Smooth muscle cell of the brain vasculature (primary cell): ENCODE data around the gene PRKAG2.

Source experiments
- DNase-seq: peaks from one replicate; pipeline ENCODE4 v3.0.0-alpha.2; 2012; ENCODE audit warnings: low read depth, low spot score

PRKAG2 gene

GRCh38 chr7:151769188-151769821 lies 107.6 kb downstream of the PRKAG2 start:
- DNase-seq: no peak

GRCh38 chr7:151768805-151769187 lies 108.1 kb downstream of the PRKAG2 start:
- DNase-seq: no peak

GRCh38 chr7:151767557-151767956 lies 109.4 kb downstream of the PRKAG2 start:
- no peak for DNase-seq

- no peak for DNase-seq
Measured at GRCh38 chr7:151764056-151764920, 112.6 kb downstream of the PRKAG2 start.

- no peak for DNase-seq
Measured at GRCh38 chr7:151763420-151763984, 113.4 kb downstream of the PRKAG2 start.

GRCh38 chr7:151762583-151763245 lies 114.2 kb downstream of the PRKAG2 start:
- DNase-seq: no peak

GRCh38 chr7:151761957-151762356 lies 115.0 kb downstream of the PRKAG2 start:
- no peak for DNase-seq

- DNase-seq: no peak
Measured at GRCh38 chr7:151761231-151761630, 115.7 kb downstream of the PRKAG2 start.

- DNase-seq: no peak
Measured at GRCh38 chr7:151759591-151760042, 117.3 kb downstream of the PRKAG2 start.

- no peak for DNase-seq
Measured at GRCh38 chr7:151758622-151759540, 118.0 kb downstream of the PRKAG2 start.

GRCh38 chr7:151757274-151757673 lies 119.6 kb downstream of the PRKAG2 start:
- DNase-seq: no peak

GRCh38 chr7:151756866-151757265 lies 120.0 kb downstream of the PRKAG2 start:
- DNase-seq: no peak

- no peak for DNase-seq
Measured at GRCh38 chr7:151756076-151756731, 120.7 kb downstream of the PRKAG2 start.

- no peak for DNase-seq
Measured at GRCh38 chr7:151755131-151755801, 121.6 kb downstream of the PRKAG2 start.

- DNase-seq: no peak
Measured at GRCh38 chr7:151754688-151755130, 122.2 kb downstream of the PRKAG2 start.

GRCh38 chr7:151754142-151754590 lies 122.7 kb downstream of the PRKAG2 start:
- DNase-seq: peak; percentile 91

GRCh38 chr7:151752816-151753595 lies 123.9 kb downstream of the PRKAG2 start:
- DNase-seq: no peak

GRCh38 chr7:151752037-151752436 lies 124.9 kb downstream of the PRKAG2 start:
- DNase-seq: no peak

GRCh38 chr7:151748733-151749132 lies 128.2 kb downstream of the PRKAG2 start:
- DNase-seq: no peak
